Ascending aorta (tissue), 2 donors: Measurements from ENCODE around the gene ZNF189. TPM values are rescaled to one million over a fixed set of nuclear protein-coding genes. Genes with fewer than 3 reads are reported as not detected.

Source experiments
- DNase-seq, 2 donors: peaks; one replicate each; pipeline ENCODE4 v3.0.0-alpha.2; 2019; ENCODE audit warnings: low spot score in 2 of 2
- H3K27ac ChIP-seq, 2 donors: fragments of 200-600 bp; sonication (generic); one replicate each; pipeline ENCODE4 v1.5.1; 2016 to 2017; ENCODE audit warnings: mild to moderate bottlenecking in 1 of 2
- H3K27me3 ChIP-seq: fragments of 200-600 bp; sonication (generic); one replicate; pipeline ENCODE4 v1.5.1; 2017
- H3K36me3 ChIP-seq, 2 donors: fragments of 200-600 bp; sonication (generic); one replicate each; pipeline ENCODE4 v1.5.1; 2016
- H3K4me1 ChIP-seq, 2 donors: fragments of 200-600 bp; sonication (generic); one replicate each; pipeline ENCODE4 v1.5.1; 2016 to 2017; ENCODE audit warnings: mild to moderate bottlenecking in 1 of 2
- H3K4me3 ChIP-seq, 2 donors: fragments of 200-600 bp; sonication (generic); one replicate each; pipeline ENCODE4 v1.5.1; 2016 to 2017; ENCODE audit warnings: mild to moderate bottlenecking in 1 of 2
- H3K9me3 ChIP-seq, 2 donors: fragments of 200-600 bp; sonication (generic); one replicate each; pipeline ENCODE4 v1.5.1; 2016
- CTCF ChIP-seq, 3 experiments: fragments of 200-600 bp in 2 of 3; fragments of 450-650 bp in 1 of 3; sonication (generic) in 2 of 3; IDR thresholded peaks; one replicate each; pipeline ENCODE4 v1.5.1; 2016 to 2019; ENCODE audit warnings: antibody characterized with exemption in 3 of 3, mild to moderate bottlenecking in 1 of 3, moderate library complexity in 1 of 3
- intact Hi-C: fragments of 100-400 bp; cut with DNase I; formaldehyde crosslinking; loops from one replicate; pipeline ENCODE4 v1.15.1; 2023
- total RNA-seq: library from RNA; depleted of rRNA; stranded (reverse); fragments of >200 nt; gene quantifications from one replicate; pipeline ENCODE4 v1.1.0, GENCODE V29; 2016

Gene ZNF189
- total RNA-seq, 1 donor from 2014 or later = 30.4 TPM

GRCh38 chr9:101400120-101400519 lies 1.5 kb downstream of the ZNF189 start:
- H3K27ac ChIP-seq = no peak overlapping the region
- no peak for DNase-seq
- peak overlapping the region; percentile 67 to 91 for H3K4me3 ChIP-seq
- H3K4me1 ChIP-seq = peaks cover 0 to 15% of the 10 kb centered on the region in 2 donors
- H3K27me3 ChIP-seq = no peaks in the 10 kb centered on the region
- peaks cover 11 to 26% of the 10 kb centered on the region in 2 donors for H3K9me3 ChIP-seq
- H3K36me3 ChIP-seq = peaks cover 46 to 48% of the 10 kb centered on the region in 2 donors
- TF ChIP-seq CTCF (IDR thresholded peaks at IDR 0.05) = no peak
- intact Hi-C loops = loop anchor here (5.0 kb wide), 1 partner anchor 1578 kb away; the partner anchor contains the start of gene NR4A3

- H3K9me3 ChIP-seq = peaks cover 45 to 60% of the 10 kb centered on the region in 2 donors
- DNase-seq = no peak
- no peak overlapping the region for H3K4me3 ChIP-seq
- H3K27ac ChIP-seq = no peak overlapping the region
- TF ChIP-seq CTCF (IDR thresholded peaks at IDR 0.05) = no peak
- H3K36me3 ChIP-seq = peaks cover 82 to 84% of the 10 kb centered on the region in 2 donors
- H3K27me3 ChIP-seq = no peaks in the 10 kb centered on the region
- peaks cover 0 to 12% of the 10 kb centered on the region in 2 donors for H3K4me1 ChIP-seq
- intact Hi-C loops = loop anchor here (5.0 kb wide), 1 partner anchor 1581 kb away; the partner anchor contains the start of gene NR4A3
Measured at GRCh38 chr9:101403516-101404285, 5.0 kb downstream of the ZNF189 start.

- Histone ChIP-seq H3K9me3 (peaks cover 91 to 98% of the 10 kb centered on the region in 2 donors), H3K27ac (no peak overlapping the region), H3K27me3 (no peaks in the 10 kb centered on the region), H3K4me1 (no peaks in the 10 kb centered on the region), H3K4me3 (no peak overlapping the region), H3K36me3 (peaks cover 64 to 65% of the 10 kb centered on the region in 2 donors)
- no peak for DNase-seq
- intact Hi-C loops = no loop called here
- TF ChIP-seq CTCF (IDR thresholded peaks at IDR 0.05) = no peak
Measured at GRCh38 chr9:101408374-101409078, 9.9 kb downstream of the ZNF189 start.

GRCh38 chr9:101409079-101409477 lies 10.4 kb downstream of the ZNF189 start:
- intact Hi-C loops = no loop called here

GRCh38 chr9:101414839-101415238 lies 16.2 kb downstream of the ZNF189 start:
- Histone ChIP-seq H3K9me3 (peaks cover 45 to 93% of the 10 kb centered on the region in 2 donors), H3K27me3 (no peaks in the 10 kb centered on the region), H3K36me3 (peaks cover 4 to 24% of the 10 kb centered on the region in 2 donors), H3K4me3 (no peak overlapping the region), H3K4me1 (no peaks in the 10 kb centered on the region), H3K27ac (no peak overlapping the region)
- DNase-seq = no peak
- intact Hi-C loops = no loop called here
- TF ChIP-seq CTCF (IDR thresholded peaks at IDR 0.05) = no peak

More at GRCh38 chr9:101409079-101409477, 10.4 kb downstream of the ZNF189 start:
- peaks cover 89 to 98% of the 10 kb centered on the region in 2 donors for H3K9me3 ChIP-seq
- no peaks in the 10 kb centered on the region for H3K4me1 ChIP-seq
- no peak for TF ChIP-seq CTCF (IDR thresholded peaks at IDR 0.05)
- no peak for DNase-seq
- peaks cover 60 to 61% of the 10 kb centered on the region in 2 donors for H3K36me3 ChIP-seq
- H3K4me3 ChIP-seq = no peak overlapping the region
- H3K27me3 ChIP-seq = no peaks in the 10 kb centered on the region
- H3K27ac ChIP-seq = no peak overlapping the region
